ENCODE results near the gene RNF44. TPM values are rescaled to one million over a fixed set of nuclear protein-coding genes. Genes with fewer than 3 reads are reported as not detected.
A peak's percentile ranks its signal among the peaks of the same experiment; 100 is the strongest.

RNF44 gene
- total RNA-seq, 1 donor from 2014 or later, result 11.7 TPM

DNA sequence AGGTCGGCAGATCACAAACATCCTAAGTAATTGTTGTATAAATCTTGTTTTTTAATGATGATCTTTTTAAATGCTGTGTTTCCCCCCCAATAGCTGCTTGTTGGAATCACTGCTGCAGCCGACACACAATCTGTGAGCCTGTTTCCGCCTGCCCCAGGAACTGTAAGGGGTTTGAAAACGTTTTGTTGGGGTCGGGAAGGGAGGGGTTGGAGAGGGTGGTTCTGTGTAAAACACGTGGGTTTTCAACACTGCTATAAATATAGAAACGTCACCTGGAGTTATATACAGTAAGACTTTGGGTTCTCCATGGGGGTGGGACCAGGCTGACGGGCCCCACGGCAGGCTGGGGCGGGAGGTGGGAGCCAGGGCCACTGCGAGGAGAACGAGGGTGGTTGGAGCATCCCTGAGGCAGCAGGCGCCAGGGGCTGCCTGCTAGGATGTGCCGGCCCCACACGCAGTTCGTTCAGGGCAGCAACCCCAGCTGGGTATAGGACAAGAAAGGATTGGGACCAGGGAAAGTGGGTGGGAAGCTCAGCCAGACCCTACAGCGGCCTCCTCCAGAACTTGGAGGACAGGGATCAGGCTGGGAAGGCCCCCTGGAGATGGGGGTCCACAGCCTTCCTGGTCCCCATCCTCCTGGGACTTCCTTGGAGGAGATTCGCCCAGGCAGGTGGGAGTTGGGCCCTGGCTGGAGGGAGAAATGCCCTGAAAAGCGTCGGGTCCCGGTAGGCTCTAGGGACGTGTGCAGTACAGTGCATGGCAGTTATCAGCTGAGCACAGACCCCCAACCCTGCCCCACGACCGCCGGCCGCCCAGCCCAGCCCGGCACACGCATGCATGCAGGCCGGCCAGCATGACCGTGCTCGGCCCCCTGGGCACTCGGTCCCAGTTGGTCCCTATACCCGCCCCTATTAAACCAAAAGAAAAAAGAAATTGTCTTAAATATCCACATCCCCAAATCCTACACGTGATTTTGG lies 9.7 kb downstream of the RNF44 start:
- Mint-ChIP-seq H3K27me3 (ENCODE audit: insufficient read depth, low read depth) (peaks cover 11% of the 10 kb centered on the region), H3K36me3 (peaks cover 6% of the 10 kb centered on the region), H3K9me3 (no peaks in the 10 kb centered on the region), H3K4me3 (no peak overlapping the region), H3K4me1 (no peaks in the 10 kb centered on the region), H3K27ac (no peak overlapping the region)
- no peak overlapping the region for H3K4me3 ChIP-seq
- TF ChIP-seq, protein P1, sequence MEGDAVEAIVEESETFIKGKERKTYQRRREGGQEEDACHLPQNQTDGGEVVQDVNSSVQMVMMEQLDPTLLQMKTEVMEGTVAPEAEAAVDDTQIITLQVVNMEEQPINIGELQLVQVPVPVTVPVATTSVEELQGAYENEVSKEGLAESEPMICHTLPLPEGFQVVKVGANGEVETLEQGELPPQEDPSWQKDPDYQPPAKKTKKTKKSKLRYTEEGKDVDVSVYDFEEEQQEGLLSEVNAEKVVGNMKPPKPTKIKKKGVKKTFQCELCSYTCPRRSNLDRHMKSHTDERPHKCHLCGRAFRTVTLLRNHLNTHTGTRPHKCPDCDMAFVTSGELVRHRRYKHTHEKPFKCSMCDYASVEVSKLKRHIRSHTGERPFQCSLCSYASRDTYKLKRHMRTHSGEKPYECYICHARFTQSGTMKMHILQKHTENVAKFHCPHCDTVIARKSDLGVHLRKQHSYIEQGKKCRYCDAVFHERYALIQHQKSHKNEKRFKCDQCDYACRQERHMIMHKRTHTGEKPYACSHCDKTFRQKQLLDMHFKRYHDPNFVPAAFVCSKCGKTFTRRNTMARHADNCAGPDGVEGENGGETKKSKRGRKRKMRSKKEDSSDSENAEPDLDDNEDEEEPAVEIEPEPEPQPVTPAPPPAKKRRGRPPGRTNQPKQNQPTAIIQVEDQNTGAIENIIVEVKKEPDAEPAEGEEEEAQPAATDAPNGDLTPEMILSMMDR (IDR thresholded peaks at IDR 0.05), result no peak
- no peak for TF ChIP-seq EZH2 (IDR thresholded peaks at IDR 0.05)
- TF ChIP-seq EZH2phosphoT487 (IDR thresholded peaks at IDR 0.05), result no peak
- H3F3A ChIP-seq (ENCODE audit: low read depth), result peaks cover 2% of the 10 kb centered on the region
- H3K9ac ChIP-seq, result no peak overlapping the region
- H2AFZ ChIP-seq (replicated peaks), result no peak overlapping the region
- peak overlapping the region; percentile 54 for H3K27ac ChIP-seq
- H3K9me3 ChIP-seq (ENCODE audit: low read depth), result no peaks in the 10 kb centered on the region
- DNase-seq (ENCODE audit: low spot score), result no peak
- no peak overlapping the region for H3K4me2 ChIP-seq
- no peaks in the 10 kb centered on the region for H3K27me3 ChIP-seq
- no peaks in the 10 kb centered on the region for H3K36me3 ChIP-seq
- no peaks in the 10 kb centered on the region for H3K4me1 ChIP-seq
- H3K79me2 ChIP-seq (ENCODE audit: low read depth), result peaks cover 17% of the 10 kb centered on the region
- H4K20me1 ChIP-seq (ENCODE audit: low read depth), result peaks cover 28% of the 10 kb centered on the region

- H3K4me1 ChIP-seq, result no peaks in the 10 kb centered on the region
- peaks cover 2% of the 10 kb centered on the region for H3F3A ChIP-seq (ENCODE audit: low read depth)
- TF ChIP-seq, protein P1 (IDR thresholded peaks at IDR 0.05), result no peak
- TF ChIP-seq EZH2 (IDR thresholded peaks at IDR 0.05) (no peak), EZH2phosphoT487 (IDR thresholded peaks at IDR 0.05) (no peak)
- no peaks in the 10 kb centered on the region for H3K27me3 ChIP-seq
- no peak overlapping the region for H3K27ac ChIP-seq
- no peak overlapping the region for H2AFZ ChIP-seq (replicated peaks)
- no peak for DNase-seq (ENCODE audit: low spot score)
- no peaks in the 10 kb centered on the region for H3K9me3 Mint-ChIP-seq
- H4K20me1 ChIP-seq (ENCODE audit: low read depth), result peaks cover 18% of the 10 kb centered on the region
- H3K4me2 ChIP-seq, result no peak overlapping the region
- no peak overlapping the region for H3K4me3 ChIP-seq
- H3K27me3 Mint-ChIP-seq (ENCODE audit: insufficient read depth, low read depth), result peaks cover 11% of the 10 kb centered on the region
- no peak overlapping the region for H3K4me3 Mint-ChIP-seq
- no peaks in the 10 kb centered on the region for H3K4me1 Mint-ChIP-seq
- no peaks in the 10 kb centered on the region for H3K9me3 ChIP-seq (ENCODE audit: low read depth)
- no peak overlapping the region for H3K9ac ChIP-seq
- peaks cover 6% of the 10 kb centered on the region for H3K79me2 ChIP-seq (ENCODE audit: low read depth)
- no peaks in the 10 kb centered on the region for H3K36me3 ChIP-seq
- peaks cover 6% of the 10 kb centered on the region for H3K36me3 Mint-ChIP-seq
- no peak overlapping the region for H3K27ac Mint-ChIP-seq
Measured at GRCh38 chr5:176526462-176526861, 10.7 kb downstream of the RNF44 start.

DNA sequence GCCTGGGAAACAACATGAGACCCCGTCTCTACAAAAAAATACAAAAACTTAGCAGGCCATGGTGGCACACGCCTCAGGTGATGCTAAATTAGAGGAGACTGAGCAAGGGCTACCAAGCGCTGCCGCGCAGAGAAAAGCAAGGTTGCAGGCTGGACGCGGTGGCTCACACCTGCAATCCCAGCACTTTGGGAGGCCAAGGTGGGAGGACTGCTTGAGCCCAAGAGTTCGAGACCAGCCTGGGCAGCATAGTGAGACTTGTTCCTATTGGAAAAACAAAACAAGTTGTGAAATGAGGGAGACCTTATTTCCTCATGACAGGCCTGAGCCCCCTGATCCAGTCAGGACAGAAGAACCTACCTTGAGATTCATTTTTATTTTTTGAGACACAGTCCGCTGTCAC lies 11.5 kb downstream of the RNF44 start:
- TF ChIP-seq EZH2phosphoT487 (IDR thresholded peaks at IDR 0.05) (no peak), EZH2 (IDR thresholded peaks at IDR 0.05) (no peak)
- TF ChIP-seq, protein P1 (IDR thresholded peaks at IDR 0.05), result no peak
- Histone ChIP-seq H3K4me2 (no peak overlapping the region), H3K9me3 (ENCODE audit: low read depth) (no peaks in the 10 kb centered on the region), H3F3A (ENCODE audit: low read depth) (peaks cover 2% of the 10 kb centered on the region), H3K4me3 (no peak overlapping the region), H3K79me2 (ENCODE audit: low read depth) (no peaks in the 10 kb centered on the region), H2AFZ (replicated peaks) (no peak overlapping the region), H3K9ac (no peak overlapping the region), H4K20me1 (ENCODE audit: low read depth) (peaks cover 10% of the 10 kb centered on the region), H3K27ac (no peak overlapping the region), H3K4me1 (no peaks in the 10 kb centered on the region), H3K36me3 (no peaks in the 10 kb centered on the region), H3K27me3 (no peaks in the 10 kb centered on the region)
- H3K4me1 Mint-ChIP-seq, result no peaks in the 10 kb centered on the region
- peaks cover 6% of the 10 kb centered on the region for H3K36me3 Mint-ChIP-seq
- no peak overlapping the region for H3K27ac Mint-ChIP-seq
- H3K27me3 Mint-ChIP-seq (ENCODE audit: insufficient read depth, low read depth), result peaks cover 13% of the 10 kb centered on the region
- H3K4me3 Mint-ChIP-seq, result no peak overlapping the region
- no peak for DNase-seq (ENCODE audit: low spot score)
- no peaks in the 10 kb centered on the region for H3K9me3 Mint-ChIP-seq

Data from neural progenitor cell (in vitro differentiated cells).